Hematopoietic multipotent progenitor cell (in vitro differentiated cells): ENCODE results near the gene ECEL1. TPM values are rescaled to one million over a fixed set of nuclear protein-coding genes. Genes with fewer than 3 reads are reported as not detected.

Experiments
- DNase-seq, 3 donors: peaks; one replicate each; pipeline ENCODE4 v3.0.0-alpha.2; 2011 to 2015; ENCODE audit warnings: low read depth in 2 of 3, low spot score in 2 of 3
- total RNA-seq: library from RNA; depleted of rRNA; stranded (reverse); fragments of >200 nt; gene quantifications from one replicate; pipeline ENCODE4 v1.2.3, GENCODE V29; 2012

ECEL1 gene
- total RNA-seq, 1 donor = 0.27 TPM

GRCh38 chr2:232431705-232432590 lies 55.7 kb downstream of the ECEL1 start:
- DNase-seq = no peak

Other genes starting within 250 kb of the ECEL1 start
- gene ALPP, start 109.1 kb downstream of the ECEL1 start, total RNA-seq = 0.27 TPM
- under 0.01 TPM for gene ALPG, start 81.0 kb downstream of the ECEL1 start, total RNA-seq
- not detected for gene ALPI, start 31.7 kb downstream of the ECEL1 start, total RNA-seq
- not detected for gene PRSS56, start 32.6 kb upstream of the ECEL1 start, total RNA-seq
- gene CHRND, start 38.3 kb upstream of the ECEL1 start, total RNA-seq = not detected
- gene CHRNG, start 51.9 kb upstream of the ECEL1 start, total RNA-seq = not detected
- gene TIGD1, start 62.7 kb upstream of the ECEL1 start, total RNA-seq = 7.3 TPM
- gene EIF4E2, start 62.9 kb upstream of the ECEL1 start, total RNA-seq = 24.2 TPM
- not detected for gene EFHD1, start 145.8 kb upstream of the ECEL1 start, total RNA-seq
- gene GIGYF2, start 209.5 kb upstream of the ECEL1 start, total RNA-seq = 60.6 TPM